ENCODE results near the gene PIP4P1.
A peak's percentile ranks its signal among the peaks of the same experiment; 100 is the strongest.
"Not testable (repeated sequence)": the region's sequence is repeated elsewhere in the genome, so short reads cannot be mapped to it uniquely, and the experiment has no call there.

The PIP4P1 gene

DNA sequence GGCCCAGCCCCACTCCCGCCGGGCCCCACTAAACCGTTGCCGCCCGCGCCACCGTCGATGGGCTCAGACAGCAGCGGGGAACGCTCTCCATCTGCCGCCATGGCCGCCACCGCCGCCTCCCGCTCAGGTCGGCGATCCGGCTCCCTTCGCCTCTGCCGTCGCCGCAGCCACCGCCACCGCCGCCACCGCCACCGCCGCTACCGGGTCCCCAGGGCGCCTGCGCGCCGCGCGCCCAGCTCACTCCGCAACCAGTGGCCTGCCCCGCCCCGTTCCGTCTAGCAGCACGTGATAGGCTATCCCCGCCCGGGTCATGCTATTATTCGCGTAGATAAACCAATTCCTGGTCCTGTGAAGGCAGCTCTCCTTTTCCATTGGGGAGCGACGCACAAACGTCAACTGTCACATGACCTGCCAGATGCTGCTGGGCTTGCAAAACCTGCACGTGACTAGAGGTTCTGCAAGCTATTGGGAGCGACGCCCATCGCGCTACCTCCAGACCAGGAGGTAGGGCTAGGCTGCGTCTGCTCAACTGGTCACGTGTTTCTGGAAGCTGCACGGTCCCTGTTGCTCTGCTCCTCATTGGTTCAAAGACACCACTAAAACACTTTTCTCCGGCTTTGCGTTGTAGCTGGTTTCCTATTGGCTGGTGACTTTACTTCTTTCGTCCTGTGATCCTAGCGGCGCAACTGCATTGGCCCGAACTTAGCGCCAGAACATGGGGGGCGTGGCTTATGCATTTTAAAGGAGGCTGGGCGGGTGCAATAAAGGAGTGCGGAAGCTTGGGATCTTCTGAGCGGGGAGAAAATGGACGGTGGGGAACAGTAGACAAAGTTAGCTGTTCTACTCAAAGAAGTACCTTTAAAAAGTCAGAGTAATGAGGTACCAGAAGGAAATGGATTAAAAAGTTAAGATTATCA is at the start of gene PIP4P1:
Gene PIP4P1, minus strand, starts transcription at position 210 of the 917 bp plus-strand sequence. Its CDS starts 109 bp downstream, at position 101.
- peak; percentile 100 for DNase-seq (ENCODE audit: low spot score)

DNA sequence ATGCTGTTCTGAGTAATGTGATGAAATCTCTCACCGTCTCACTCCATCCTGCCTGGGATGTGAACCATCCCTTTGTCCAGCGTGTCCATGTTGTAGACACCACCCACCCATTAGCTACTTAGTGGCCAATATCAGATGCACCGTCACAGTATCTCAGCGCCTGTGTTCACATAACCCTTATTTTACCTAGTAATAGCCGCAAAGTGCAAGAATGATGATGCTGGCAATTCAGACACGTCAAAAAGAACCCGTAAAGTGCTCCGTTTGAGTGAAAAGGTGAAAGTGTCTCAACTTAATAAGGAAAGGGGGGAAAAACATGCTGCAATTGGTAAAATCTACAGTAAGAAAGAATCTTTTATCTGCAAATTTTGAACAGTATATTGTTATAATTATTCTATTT is 47.1 kb upstream of the PIP4P1 start:
- no peak for DNase-seq (ENCODE audit: low spot score)

DNA sequence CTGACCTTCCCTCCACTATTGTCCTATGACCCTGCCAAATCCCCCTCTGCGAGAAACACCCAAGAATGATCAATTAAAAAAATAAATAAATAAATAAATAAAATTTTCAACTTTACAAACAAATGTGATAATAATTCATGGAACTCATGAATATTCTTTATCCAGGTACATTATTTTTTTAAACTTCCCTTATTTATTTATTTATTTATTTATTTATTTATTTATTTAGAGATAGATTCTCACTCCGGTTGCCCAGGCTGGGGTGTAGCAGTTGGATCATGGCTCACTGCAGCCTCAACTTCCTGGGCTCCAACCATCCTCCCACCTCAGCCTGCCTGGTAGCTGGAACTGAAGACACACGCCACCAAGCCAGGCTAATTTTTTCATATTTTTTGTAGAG is 46.3 kb upstream of the PIP4P1 start:
- DNase-seq (ENCODE audit: low spot score), result not testable (repeated sequence)

DNA sequence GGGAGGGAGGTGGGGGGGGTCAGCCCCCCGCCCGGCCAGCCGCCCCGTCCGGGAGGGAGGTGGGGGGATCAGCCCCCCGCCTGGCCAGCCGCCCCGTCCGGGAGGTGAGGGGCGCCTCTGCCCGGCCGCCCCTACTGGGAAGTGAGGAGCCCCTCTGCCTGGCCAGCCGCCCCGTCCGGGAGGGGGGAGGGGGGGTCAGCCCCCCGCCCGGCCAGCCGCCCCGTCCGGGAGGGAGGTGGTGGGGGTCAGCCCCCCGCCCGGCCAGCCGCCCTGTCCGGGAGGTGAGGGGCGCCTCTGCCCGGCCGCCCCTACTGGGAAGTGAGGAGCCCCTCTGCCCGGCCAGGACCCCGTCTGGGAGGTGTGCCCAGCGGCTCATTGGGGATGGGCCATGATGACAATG is 45.5 kb upstream of the PIP4P1 start:
- DNase-seq (ENCODE audit: low spot score), result not testable (repeated sequence)

DNA sequence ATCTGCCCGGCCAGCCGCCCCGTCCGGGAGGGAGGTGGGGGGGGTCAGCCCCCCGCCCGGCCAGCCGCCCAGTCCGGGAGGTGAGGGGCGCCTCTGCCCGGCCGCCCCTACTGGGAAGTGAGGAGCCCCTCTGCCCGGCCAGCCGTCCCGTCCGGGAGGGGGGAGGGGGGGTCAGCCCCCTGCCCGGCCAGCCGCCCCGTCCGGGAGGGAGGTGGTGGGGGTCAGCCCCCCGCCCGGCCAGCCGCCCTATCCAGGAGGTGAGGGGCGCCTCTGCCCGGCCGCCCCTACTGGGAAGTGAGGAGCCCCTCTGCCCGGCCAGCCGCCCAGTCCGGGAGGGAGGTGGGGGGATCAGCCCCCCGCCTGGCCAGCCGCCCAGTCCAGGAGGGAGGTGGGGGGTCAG is 45.0 kb upstream of the PIP4P1 start:
- not testable (repeated sequence) for DNase-seq (ENCODE audit: low spot score)

DNA sequence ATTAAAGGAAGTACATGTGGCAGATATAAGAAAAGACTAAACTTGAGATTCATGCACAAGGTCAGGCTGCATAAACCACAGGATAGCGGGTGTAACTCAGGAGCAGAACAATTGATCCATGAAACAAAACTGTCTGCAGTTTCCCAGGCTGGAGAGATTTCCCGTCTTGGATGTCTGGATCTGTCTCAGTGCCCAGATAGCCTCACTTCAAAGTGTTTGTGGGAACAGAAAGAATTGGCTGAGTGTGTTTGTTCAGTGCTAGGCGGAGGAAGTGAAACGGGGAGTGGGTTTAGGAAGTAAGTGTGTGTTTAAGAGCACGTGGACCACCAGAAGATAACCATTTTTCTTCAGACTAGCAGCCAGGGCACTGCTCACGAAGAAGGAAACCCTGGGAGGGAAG is 42.7 kb upstream of the PIP4P1 start:
- peak; percentile 75 for DNase-seq (ENCODE audit: low spot score)

DNA sequence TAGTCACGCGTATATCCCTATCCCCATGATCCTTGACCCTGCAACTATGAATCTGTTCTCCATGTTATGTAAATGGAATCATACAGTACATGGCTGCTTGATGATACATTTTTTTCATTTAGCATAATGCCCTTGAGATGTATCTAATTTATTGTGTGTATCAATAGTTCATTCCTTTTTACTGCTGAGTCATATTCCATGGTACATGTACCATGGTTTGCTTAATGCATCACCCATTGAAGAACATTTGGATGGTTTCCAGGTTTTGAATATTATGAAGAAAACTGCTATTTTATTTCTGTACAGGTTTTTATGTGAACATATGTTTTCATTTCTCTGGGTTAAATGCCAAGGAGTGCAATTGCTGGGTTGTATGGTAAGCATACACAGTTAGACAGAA is 40.1 kb upstream of the PIP4P1 start:
- no peak for DNase-seq (ENCODE audit: low spot score)

DNA sequence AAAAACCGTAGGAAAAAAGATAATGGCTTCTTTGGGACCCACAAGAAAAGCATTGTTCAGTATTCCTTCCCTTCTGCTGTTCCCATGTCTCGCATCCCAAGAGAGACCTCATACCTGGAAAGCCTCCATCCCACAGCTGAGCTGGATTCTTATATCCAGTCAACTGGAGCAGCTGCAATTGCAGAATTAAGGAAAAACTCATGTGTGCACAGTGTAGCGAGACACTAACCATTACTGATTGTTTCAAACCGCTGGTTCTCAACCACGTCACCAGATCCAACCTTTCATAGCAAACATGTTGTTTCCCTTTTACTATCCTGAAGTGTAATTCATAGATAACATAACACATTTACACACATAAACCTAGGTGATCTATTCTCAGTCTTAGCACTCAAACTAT is 38.6 kb upstream of the PIP4P1 start:
- DNase-seq (ENCODE audit: low spot score), result no peak

DNA sequence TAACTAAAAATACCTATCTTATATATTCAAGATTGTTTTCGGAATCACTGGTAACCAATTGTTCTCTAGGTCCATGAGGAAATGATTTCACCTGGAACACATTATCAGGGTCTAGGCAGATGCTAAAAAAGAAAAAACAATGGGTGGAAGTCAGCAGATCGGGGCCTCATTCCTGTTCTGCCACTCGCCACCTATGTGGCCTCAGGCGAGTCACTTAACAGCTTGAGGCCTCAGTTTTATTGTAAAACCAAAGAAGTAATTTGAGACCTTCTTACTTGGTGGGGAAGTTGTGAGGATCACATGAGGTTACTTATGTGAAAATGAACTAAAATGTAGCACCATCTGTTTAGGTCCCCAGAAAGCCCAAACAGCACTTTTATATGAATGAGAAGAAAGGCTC is 37.9 kb upstream of the PIP4P1 start:
- no peak for DNase-seq (ENCODE audit: low spot score)

DNA sequence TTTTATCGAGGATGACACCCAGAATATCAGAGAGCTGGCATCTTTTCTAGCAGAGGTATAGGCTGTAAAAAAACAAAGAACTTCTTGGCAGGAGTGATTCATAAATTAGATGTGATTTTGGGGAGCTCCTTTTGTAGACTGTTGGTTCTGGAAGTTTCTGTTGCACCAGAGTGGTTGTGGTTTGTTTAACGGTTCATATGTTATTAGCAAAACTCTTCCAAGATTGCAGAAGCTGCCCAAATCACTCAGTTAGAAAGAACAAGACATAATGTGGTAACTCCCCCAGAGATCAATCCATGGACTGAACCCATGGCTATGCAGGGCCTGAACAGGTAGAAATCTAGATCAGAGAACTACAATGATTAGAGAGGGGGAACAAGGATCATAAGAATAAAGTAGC is 37.4 kb upstream of the PIP4P1 start:
- DNase-seq (ENCODE audit: low spot score), result no peak

DNA sequence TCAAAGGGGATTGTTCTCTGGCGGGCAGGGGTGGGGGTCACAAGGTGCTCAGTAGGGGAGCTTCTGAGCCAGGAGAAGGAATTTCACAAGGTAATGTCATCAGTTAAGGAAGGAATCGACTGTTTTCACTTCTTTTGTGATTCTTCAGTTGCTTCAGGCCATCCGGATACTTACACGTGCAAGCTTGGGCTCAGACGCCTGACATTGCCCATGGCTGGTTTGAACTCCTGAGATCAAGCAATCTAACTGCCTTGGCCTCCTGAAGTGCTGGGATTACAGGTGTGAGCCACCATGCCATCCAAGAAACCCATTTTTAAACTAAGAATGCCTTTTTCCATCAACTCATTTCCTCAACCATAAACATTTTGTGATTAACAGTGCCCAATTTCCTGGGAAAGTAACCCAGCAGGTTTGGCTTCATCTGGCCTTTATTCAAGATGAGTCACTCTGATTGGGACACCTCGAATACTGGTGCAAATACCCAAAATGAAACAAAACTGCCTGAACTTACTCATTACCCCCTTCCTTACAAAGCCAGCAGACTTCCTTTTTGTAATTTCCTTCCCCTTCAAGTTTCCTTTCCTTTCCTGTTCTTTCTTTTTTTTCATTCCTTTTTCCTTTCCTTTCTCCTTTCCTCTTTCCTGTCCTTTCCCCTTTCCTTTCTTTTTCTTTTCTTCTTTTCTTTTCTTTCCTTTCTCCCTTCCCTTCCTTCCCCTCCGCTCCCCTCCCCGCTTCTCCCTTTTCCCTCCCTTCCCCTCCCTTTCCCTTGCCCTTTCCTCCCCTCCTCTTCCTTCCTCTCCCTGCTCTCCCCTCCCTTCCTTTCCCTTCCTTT is 33.9 kb upstream of the PIP4P1 start:
- no peak for DNase-seq (ENCODE audit: low spot score)

DNA sequence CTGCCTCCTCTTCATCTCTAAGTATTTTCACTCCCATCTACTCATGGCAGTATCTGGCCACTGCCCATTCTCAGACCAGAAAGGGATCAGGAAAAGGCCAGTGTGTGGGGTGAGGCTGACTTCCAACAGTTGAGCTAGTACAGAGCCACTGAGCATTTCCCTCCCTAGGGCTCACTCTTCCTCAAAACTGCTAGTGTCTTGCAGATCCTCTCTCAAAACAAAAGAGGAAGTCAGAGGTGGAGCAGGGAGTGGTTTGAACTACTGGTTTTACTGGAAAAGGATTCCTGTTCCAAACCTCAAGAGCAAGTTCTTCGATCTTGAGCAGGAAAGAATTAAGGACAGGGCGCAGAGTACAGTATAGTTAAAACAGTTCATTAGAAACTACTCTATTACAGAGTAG is 32.4 kb upstream of the PIP4P1 start:
- peak; percentile 70 for DNase-seq (ENCODE audit: low spot score)

DNA sequence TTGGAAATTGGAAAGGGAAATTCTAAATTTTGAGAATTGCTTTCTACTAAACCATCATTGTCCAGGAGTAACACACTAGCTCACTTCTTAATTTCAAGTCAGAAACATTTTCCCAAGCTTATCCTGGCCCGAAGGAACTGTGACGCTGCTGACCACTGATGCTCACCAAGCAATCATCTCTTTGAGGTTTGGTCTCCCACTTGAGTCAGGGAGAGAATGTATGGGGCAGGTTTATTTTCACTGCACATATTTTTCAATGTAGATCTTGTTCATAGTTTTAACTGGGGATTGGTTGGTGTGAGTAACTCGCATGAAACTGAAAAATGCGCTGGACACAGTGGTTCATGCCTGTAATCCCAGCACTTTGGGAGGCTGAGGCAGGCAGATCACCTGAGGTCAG is 31.3 kb upstream of the PIP4P1 start:
- no peak for DNase-seq (ENCODE audit: low spot score)

DNA sequence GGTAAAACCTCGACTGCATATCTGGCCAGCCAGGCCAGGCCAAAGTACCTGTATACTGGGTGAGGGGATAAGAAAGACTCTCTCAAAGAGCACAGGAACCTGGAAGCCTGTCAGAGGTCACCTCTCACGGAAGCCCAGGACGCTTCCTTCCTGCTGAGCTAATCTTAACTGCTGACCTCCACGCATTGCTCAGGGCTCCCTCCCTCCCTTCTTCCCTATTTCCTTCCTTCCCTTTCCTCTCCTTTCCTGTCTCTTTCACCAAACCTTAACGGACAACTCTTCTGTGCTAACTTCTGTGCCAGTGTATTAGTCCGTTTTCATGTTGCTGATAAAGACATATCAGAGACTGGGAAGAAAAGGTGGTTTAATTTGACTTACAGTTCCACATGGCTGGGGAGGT is 29.3 kb upstream of the PIP4P1 start:
- DNase-seq (ENCODE audit: low spot score), result no peak

DNA sequence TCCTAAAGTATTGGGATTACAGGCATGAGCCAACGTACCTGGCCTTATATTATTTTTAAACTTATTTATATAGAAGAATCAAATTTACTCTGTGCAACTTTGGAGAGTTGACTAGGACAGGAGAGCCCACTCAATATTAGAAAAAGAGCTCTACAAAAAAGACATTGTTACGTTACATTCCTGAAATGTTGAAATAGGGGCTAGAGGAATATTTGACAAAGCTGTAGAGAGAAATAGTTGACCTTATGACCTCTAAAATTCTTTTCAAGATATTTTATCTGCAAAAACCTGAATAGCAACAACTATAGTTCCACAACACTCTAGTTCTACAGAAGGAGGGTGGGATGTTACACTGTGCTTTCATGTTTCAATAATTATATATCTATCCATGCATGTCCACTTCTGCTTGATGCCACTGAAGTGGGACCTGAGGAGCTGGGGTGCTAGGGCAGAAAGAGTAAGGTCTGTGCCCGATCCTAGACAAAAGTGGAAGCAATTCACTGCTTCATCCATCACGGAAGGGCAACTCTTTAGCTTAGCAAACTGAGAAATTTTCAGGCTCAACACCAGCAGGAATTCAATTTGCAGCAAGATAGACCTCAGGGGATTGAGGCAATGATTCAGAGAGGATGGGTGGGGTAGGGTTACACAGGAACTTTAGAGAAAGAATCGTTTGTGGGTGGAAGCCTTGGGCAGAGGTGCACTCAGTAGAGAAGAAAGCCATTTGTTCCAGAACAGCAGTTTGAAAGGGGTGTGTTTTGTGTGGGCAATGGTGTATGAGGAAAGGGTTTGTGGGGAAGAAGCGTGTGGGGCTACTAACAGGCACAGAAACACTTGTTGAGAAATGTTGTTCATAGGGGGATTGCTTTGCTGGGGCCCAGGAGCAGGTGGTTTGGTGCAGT is 28.1 kb upstream of the PIP4P1 start:
- no peak for DNase-seq (ENCODE audit: low spot score)

DNA sequence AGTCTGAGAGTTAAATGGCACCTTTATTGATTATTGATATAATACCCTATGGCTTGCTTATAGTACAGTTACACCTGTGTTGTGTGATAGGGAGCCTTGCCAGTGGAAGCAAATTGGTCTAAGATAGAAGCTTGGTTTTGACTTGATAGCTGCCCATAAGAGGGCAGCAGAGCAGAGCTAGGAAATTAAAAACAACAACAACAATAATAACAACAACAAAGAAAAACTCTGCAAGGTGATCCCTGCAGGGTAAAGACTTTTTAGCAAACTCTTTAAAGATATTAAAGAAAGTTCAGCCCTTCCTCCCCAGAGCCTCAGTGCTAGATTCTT is 26.1 kb upstream of the PIP4P1 start:
- DNase-seq (ENCODE audit: low spot score), result no peak

DNA sequence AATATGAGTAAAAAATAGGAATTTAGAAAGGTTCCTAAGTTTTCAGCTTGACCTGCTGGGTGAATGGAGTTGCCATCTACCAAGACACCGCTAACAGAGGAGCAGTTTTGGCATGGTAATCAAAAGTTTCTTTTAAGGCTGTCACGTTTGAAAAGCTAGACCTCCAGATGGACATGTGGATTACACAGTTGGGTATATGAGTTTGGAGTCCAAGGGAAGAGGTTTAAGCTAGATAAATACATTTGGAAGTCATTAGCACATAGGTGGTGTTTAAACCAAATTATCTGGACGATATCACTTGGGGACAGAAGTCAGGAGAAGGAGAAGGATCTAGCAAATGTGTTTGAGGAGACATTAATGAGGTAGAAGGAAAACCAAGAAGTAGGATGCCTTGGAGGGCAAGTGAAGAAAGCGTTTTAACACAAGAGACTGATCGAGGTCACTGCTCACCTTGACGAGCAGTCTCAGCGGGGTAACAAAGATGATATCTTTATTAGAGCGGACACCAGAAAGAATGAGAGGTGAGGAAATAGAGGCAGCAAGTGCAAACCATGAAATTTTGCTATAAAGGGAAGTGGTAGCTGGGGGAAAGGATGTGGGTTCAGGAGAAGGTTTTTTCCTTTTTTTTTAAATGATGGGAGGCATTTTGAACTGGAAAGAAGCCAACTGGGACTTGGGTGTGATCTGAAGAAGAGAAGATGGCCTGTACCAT is 25.6 kb upstream of the PIP4P1 start:
- DNase-seq (ENCODE audit: low spot score), result no peak

DNA sequence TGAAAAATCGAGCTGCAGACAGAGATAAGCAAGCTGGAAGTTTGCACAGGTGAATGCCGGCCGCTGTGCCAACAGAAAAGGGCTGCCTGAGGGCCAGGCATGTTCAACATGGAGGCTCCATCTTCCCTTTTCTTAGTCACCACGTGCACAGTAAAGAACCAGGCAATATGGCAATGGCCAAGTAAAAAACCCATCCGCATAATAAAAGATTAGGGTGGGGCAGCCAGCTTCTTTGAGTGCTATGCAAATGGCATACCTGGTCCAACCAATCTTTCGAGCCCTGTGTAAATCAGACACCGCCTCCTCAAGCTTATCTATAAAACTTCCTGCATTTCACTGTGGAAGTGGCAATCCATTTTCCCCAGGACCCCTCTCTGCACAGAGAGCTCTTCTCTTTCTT is 24.7 kb upstream of the PIP4P1 start:
- DNase-seq (ENCODE audit: low spot score), result no peak

DNA sequence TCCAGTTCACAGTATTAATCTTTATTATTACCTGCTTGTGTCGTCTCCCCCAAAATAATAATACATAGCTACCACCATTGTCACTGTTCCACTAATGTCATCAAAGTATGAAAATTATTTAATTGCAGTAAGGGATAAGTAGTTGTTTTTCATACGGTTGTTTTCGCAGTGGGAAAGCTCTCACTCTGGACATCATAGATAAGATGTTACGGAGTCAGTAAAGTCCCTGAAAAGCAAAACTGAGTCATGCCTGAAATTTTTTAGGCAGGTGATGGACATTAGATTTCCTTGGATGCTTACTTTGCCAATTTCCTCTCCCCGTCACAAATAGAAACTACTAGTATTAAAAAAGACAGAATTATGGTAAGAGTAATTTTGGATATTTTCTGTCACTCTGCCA is 21.1 kb upstream of the PIP4P1 start:
- DNase-seq (ENCODE audit: low spot score), result no peak

DNA sequence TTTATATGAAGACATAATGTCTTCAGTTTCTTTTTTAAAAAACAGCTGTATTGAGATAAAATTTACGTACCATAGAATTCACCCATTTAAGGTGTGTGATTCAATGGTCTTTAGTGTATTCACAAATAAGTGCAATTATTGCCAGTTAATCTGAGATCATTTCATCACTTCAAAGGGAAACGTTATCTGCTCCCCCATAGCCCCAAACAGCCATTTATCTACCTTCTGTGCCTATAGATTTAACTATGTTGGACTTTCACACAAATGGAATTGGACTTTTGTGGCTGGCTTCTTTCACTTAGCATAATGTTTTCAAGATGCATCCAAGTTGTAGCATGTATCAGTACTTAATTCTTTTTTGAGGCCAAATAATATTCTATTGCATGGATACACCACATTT is 17.7 kb upstream of the PIP4P1 start:
- no peak for DNase-seq (ENCODE audit: low spot score)

DNA sequence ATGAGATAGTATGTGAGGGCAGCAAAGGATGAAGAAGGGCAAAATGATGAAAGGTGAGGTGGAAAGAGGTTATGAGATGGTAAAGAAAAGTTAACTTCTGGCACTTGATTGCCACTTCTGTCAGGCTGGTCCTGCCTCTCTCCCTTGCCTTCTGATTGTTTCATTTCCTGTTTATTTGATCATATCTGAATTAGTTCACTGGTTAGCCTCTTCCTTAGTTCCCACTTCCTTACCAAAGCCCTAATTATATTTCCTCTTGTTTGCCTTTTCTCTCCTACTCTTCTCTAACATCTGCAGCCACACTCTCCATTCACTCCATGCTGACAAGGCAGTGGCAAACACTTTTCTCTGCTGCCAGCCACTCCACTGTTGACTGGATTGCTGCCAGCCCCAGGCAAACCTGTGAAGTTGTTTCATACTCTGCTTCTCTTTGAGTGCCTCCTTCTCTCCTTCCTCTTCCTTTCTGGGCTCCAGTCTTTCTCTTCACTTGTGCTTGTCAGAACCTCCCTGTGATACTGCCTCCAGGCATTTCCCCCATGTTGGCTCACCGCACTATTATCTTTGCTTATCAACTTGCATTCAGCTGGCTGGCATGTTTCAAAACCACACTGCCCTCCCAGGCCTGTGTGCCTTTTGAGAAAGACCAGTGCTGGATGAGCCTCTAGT is 16.1 kb upstream of the PIP4P1 start:
- peak; percentile 59 for DNase-seq (ENCODE audit: low spot score)

All from Ammon's horn (tissue), 1 donor.